ENCODE data around the gene COX7A2L. TPM values are rescaled to one million over a fixed set of nuclear protein-coding genes. Genes with fewer than 3 reads are reported as not detected.

The COX7A2L gene
- polyA plus RNA-seq, 1 donor (not counting 4 experiments of a cell fraction or from before 2014, with no cell fraction given) = 172 TPM

- FAIRE-seq = no peak
- no peak overlapping the region for H3K4me2 ChIP-seq (ENCODE audit: control insufficient read depth, extremely low read depth, insufficient read depth, low read depth, low read length)
- no peak overlapping the region for H3K27ac ChIP-seq (ENCODE audit: control insufficient read depth, insufficient read depth, low read length)
- H3K4me3 ChIP-seq (ENCODE audit: control insufficient read depth in 2 of 3, extremely low read depth in 1 of 3, insufficient read depth in 2 of 3, low read depth in 1 of 3, low read length in 3 of 3) = no peak overlapping the region
- H3K36me3 ChIP-seq (ENCODE audit: control insufficient read depth in 2 of 2, extremely low read depth in 1 of 2, insufficient read depth in 2 of 2, low read length in 2 of 2) = peaks cover 15 to 20% of the 10 kb centered on the region in 2 experiments
- no peak for DNase-seq (ENCODE audit: low read depth, low spot score)
- no peak overlapping the region for H3K9ac ChIP-seq (ENCODE audit: control insufficient read depth, extremely low read depth, insufficient read depth, low read length)
- dilution Hi-C loops (cut with MboI; ENCODE audit: extremely low pct_ligation_motif_present, low sequenced_read_pairs) = no loop called here
- TF ChIP-seq EZH2 (IDR thresholded peaks at IDR 0.05; ENCODE audit: low read length) = no peak
- TF ChIP-seq CTCF (optimal IDR thresholded peaks at IDR 0.05 in 1 of 3, IDR thresholded peaks at IDR 0.05 in 1 of 3, conservative IDR thresholded peaks at IDR 0.05 in 1 of 3; ENCODE audit: extremely low read depth in 1 of 3, insufficient read depth in 2 of 3, low read length in 3 of 3) = no peak
- no peak overlapping the region for H2AFZ ChIP-seq (ENCODE audit: control insufficient read depth, low read length)
- peaks cover 15% of the 10 kb centered on the region for H3K4me1 ChIP-seq (ENCODE audit: control insufficient read depth, extremely low read depth, insufficient read depth, low read length)
- H3K9me3 ChIP-seq (ENCODE audit: control insufficient read depth, low read depth, low read length) = no peaks in the 10 kb centered on the region
- H3K9me1 ChIP-seq (ENCODE audit: control insufficient read depth, extremely low read depth, insufficient read depth, low read length) = no peaks in the 10 kb centered on the region
- peaks cover 14% of the 10 kb centered on the region for H3K79me2 ChIP-seq (ENCODE audit: control insufficient read depth, insufficient read depth, low read length)
- no peaks in the 10 kb centered on the region for H3K27me3 ChIP-seq (ENCODE audit: control insufficient read depth, extremely low read depth, insufficient read depth, low read length)
- no peaks in the 10 kb centered on the region for H4K20me1 ChIP-seq (ENCODE audit: control insufficient read depth, extremely low read depth, insufficient read depth, low read length)
These were observed 23.0 kb downstream of the COX7A2L start for GRCh38 chr2:42337846-42338566.

- H3K36me3 ChIP-seq (ENCODE audit: control insufficient read depth in 2 of 2, extremely low read depth in 1 of 2, insufficient read depth in 2 of 2, low read length in 2 of 2) = peaks cover 15 to 20% of the 10 kb centered on the region in 2 experiments
- no peak overlapping the region for H3K4me2 ChIP-seq (ENCODE audit: control insufficient read depth, extremely low read depth, insufficient read depth, low read depth, low read length)
- peaks cover 14% of the 10 kb centered on the region for H3K79me2 ChIP-seq (ENCODE audit: control insufficient read depth, insufficient read depth, low read length)
- H3K9ac ChIP-seq (ENCODE audit: control insufficient read depth, extremely low read depth, insufficient read depth, low read length) = no peak overlapping the region
- no peak overlapping the region for H3K27ac ChIP-seq (ENCODE audit: control insufficient read depth, insufficient read depth, low read length)
- no peak for FAIRE-seq
- no peaks in the 10 kb centered on the region for H4K20me1 ChIP-seq (ENCODE audit: control insufficient read depth, extremely low read depth, insufficient read depth, low read length)
- no peak overlapping the region for H3K4me3 ChIP-seq (ENCODE audit: control insufficient read depth in 2 of 3, extremely low read depth in 1 of 3, insufficient read depth in 2 of 3, low read depth in 1 of 3, low read length in 3 of 3)
- H3K27me3 ChIP-seq (ENCODE audit: control insufficient read depth, extremely low read depth, insufficient read depth, low read length) = no peaks in the 10 kb centered on the region
- TF ChIP-seq CTCF (optimal IDR thresholded peaks at IDR 0.05 in 1 of 3, IDR thresholded peaks at IDR 0.05 in 1 of 3, conservative IDR thresholded peaks at IDR 0.05 in 1 of 3; ENCODE audit: extremely low read depth in 1 of 3, insufficient read depth in 2 of 3, low read length in 3 of 3) = no peak
- no peak for TF ChIP-seq EZH2 (IDR thresholded peaks at IDR 0.05; ENCODE audit: low read length)
- no peaks in the 10 kb centered on the region for H3K9me3 ChIP-seq (ENCODE audit: control insufficient read depth, low read depth, low read length)
- no peak overlapping the region for H2AFZ ChIP-seq (ENCODE audit: control insufficient read depth, low read length)
- no peaks in the 10 kb centered on the region for H3K9me1 ChIP-seq (ENCODE audit: control insufficient read depth, extremely low read depth, insufficient read depth, low read length)
- peaks cover 9% of the 10 kb centered on the region for H3K4me1 ChIP-seq (ENCODE audit: control insufficient read depth, extremely low read depth, insufficient read depth, low read length)
- DNase-seq (ENCODE audit: low read depth, low spot score) = no peak
- dilution Hi-C loops (cut with MboI; ENCODE audit: extremely low pct_ligation_motif_present, low sequenced_read_pairs) = no loop called here
These were observed 23.6 kb downstream of the COX7A2L start for GRCh38 chr2:42337356-42337820.

Data from keratinocyte (primary cell).